ENCODE results near the gene CACNA1A. TPM values are rescaled to one million over a fixed set of nuclear protein-coding genes. Genes with fewer than 3 reads are reported as not detected.

CACNA1A gene
- total and polyA plus RNA-seq, 2 experiments from 2014 or later: 3.0 to 8.5 TPM

- TF ChIP-seq EZH2 (IDR thresholded peaks at IDR 0.05; ENCODE audit: insufficient read depth, poor library complexity, severe bottlenecking) (no peak), EZH2phosphoT487 (IDR thresholded peaks at IDR 0.05; ENCODE audit: insufficient read depth, low read depth) (no peak)
- H3K9ac ChIP-seq: no peak overlapping the region
- H4K20me1 ChIP-seq (ENCODE audit: insufficient read depth): no peaks in the 10 kb centered on the region
- no peak overlapping the region for H3K4me2 ChIP-seq (ENCODE audit: unreplicated experiment)
- H3F3A ChIP-seq (ENCODE audit: insufficient read depth): no peaks in the 10 kb centered on the region
- no peak overlapping the region for H2AFZ ChIP-seq
- WGBS, 2 experiments (ENCODE audit: low coverage in 1 of 2, low lambda C conversion rate in 2 of 2, missing lambda C conversion rate in 2 of 2): 79 to 82% methylated on average over 2 of the region's 2 CpGs
- H3K4me3 ChIP-seq: no peak overlapping the region
- no peaks in the 10 kb centered on the region for H3K4me1 ChIP-seq (ENCODE audit: insufficient read depth)
- in situ Hi-C loops (cut with MboI): loop anchor here (10.0 kb wide), 1 partner anchor 278 kb away; no protein-coding TSS in a partner anchor
- H3K36me3 ChIP-seq (ENCODE audit: low read depth): no peaks in the 10 kb centered on the region
- H3K79me2 ChIP-seq (ENCODE audit: insufficient read depth): no peaks in the 10 kb centered on the region
- no peaks in the 10 kb centered on the region for H3K9me3 ChIP-seq (ENCODE audit: low read depth)
- no peaks in the 10 kb centered on the region for H3K27me3 ChIP-seq (replicated peaks; ENCODE audit: insufficient read depth)
- H3K27ac ChIP-seq: no peak overlapping the region
- H3K9me2 ChIP-seq (ENCODE audit: insufficient read depth): no peaks in the 10 kb centered on the region
- DNase-seq: peak; percentile 19
Measured at GRCh38 chr19:13297023-13297422, 209.3 kb downstream of the CACNA1A start.

- in situ Hi-C loops (cut with MboI): loop anchor here (10.0 kb wide), 1 partner anchor 280 kb away; no protein-coding TSS in a partner anchor
- Histone ChIP-seq H4K20me1 (ENCODE audit: insufficient read depth) (no peaks in the 10 kb centered on the region), H3K9me3 (ENCODE audit: low read depth) (no peaks in the 10 kb centered on the region), H3K36me3 (ENCODE audit: low read depth) (no peaks in the 10 kb centered on the region), H3K4me1 (ENCODE audit: insufficient read depth) (no peaks in the 10 kb centered on the region), H3K27ac (no peak overlapping the region), H3K9me2 (ENCODE audit: insufficient read depth) (no peaks in the 10 kb centered on the region), H3K79me2 (ENCODE audit: insufficient read depth) (no peaks in the 10 kb centered on the region), H3K27me3 (replicated peaks; ENCODE audit: insufficient read depth) (no peaks in the 10 kb centered on the region), H3F3A (ENCODE audit: insufficient read depth) (no peaks in the 10 kb centered on the region), H3K4me2 (ENCODE audit: unreplicated experiment) (no peak overlapping the region), H3K9ac (no peak overlapping the region), H2AFZ (no peak overlapping the region), H3K4me3 (no peak overlapping the region)
- 61 to 68% methylated on average over 5 of the region's 5 CpGs for WGBS, 2 experiments (ENCODE audit: low coverage in 1 of 2, low lambda C conversion rate in 2 of 2, missing lambda C conversion rate in 2 of 2)
- TF ChIP-seq EZH2phosphoT487 (IDR thresholded peaks at IDR 0.05; ENCODE audit: insufficient read depth, low read depth) (no peak), EZH2 (IDR thresholded peaks at IDR 0.05; ENCODE audit: insufficient read depth, poor library complexity, severe bottlenecking) (no peak)
- no peak for DNase-seq
Measured at GRCh38 chr19:13294812-13295567, 211.3 kb downstream of the CACNA1A start.

DNA sequence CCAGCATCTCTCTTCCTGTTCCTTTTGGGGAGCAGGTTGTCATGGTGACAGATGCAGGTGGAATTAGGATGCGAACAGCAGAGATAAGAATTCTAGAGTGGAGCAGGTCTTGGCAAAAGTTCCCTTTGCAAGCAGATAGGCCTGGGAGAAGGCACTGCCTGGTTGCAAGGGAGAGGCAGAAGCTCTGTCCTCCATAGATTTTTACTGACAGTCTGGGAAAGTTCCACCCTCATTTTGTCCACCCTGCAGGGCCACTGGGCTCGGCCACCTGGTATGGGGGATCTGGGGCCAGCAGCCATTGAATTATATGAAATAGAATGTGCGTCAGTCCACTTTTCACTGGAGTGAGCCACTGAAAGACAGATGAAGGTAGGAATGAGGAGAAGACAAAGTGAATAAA lies 214.4 kb downstream of the CACNA1A start:
- no peaks in the 10 kb centered on the region for H3K27me3 ChIP-seq (replicated peaks; ENCODE audit: insufficient read depth)
- H3K4me2 ChIP-seq (ENCODE audit: unreplicated experiment): no peak overlapping the region
- no peaks in the 10 kb centered on the region for H3K9me3 ChIP-seq (ENCODE audit: low read depth)
- H2AFZ ChIP-seq: no peak overlapping the region
- WGBS, 2 experiments (ENCODE audit: low coverage in 1 of 2, low lambda C conversion rate in 2 of 2, missing lambda C conversion rate in 2 of 2): 79 to 82% methylated on average over 3 of the region's 3 CpGs
- H3K79me2 ChIP-seq (ENCODE audit: insufficient read depth): no peaks in the 10 kb centered on the region
- H3K9me2 ChIP-seq (ENCODE audit: insufficient read depth): no peaks in the 10 kb centered on the region
- no peaks in the 10 kb centered on the region for H4K20me1 ChIP-seq (ENCODE audit: insufficient read depth)
- in situ Hi-C loops (cut with MboI): loop anchor here (10.0 kb wide), 1 partner anchor 283 kb away; no protein-coding TSS in a partner anchor
- H3K4me3 ChIP-seq: no peak overlapping the region
- no peak for TF ChIP-seq EZH2 (IDR thresholded peaks at IDR 0.05; ENCODE audit: insufficient read depth, poor library complexity, severe bottlenecking)
- TF ChIP-seq EZH2phosphoT487 (IDR thresholded peaks at IDR 0.05; ENCODE audit: insufficient read depth, low read depth): no peak
- H3K4me1 ChIP-seq (ENCODE audit: insufficient read depth): no peaks in the 10 kb centered on the region
- no peak for DNase-seq
- H3K27ac ChIP-seq: no peak overlapping the region
- no peak overlapping the region for H3K9ac ChIP-seq
- H3K36me3 ChIP-seq (ENCODE audit: low read depth): no peaks in the 10 kb centered on the region
- no peaks in the 10 kb centered on the region for H3F3A ChIP-seq (ENCODE audit: insufficient read depth)

DNA sequence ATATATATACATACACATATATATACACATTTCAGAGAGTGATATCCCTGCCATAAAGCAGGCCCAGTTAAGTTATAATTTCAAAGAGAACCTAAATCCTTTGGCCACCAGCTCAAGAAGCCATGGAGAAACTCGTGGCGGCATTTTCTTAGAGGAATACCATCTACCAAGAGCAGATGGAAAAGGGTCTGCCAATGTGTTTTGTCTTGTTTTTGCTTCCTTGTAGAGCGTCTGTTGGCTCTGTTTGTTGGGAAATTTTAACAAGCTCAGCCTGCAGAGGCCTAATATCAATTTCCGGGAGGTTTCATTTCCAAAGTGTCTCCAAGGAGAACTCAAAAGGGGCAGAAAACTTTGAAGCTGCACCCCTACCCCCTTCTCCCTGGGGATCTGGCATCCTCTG lies 215.5 kb downstream of the CACNA1A start:
- Histone ChIP-seq H3K9ac (no peak overlapping the region), H3K27me3 (replicated peaks; ENCODE audit: insufficient read depth) (no peaks in the 10 kb centered on the region), H3K36me3 (ENCODE audit: low read depth) (no peaks in the 10 kb centered on the region), H3K9me3 (ENCODE audit: low read depth) (no peaks in the 10 kb centered on the region), H3K4me2 (ENCODE audit: unreplicated experiment) (no peak overlapping the region), H3K27ac (no peak overlapping the region), H3K9me2 (ENCODE audit: insufficient read depth) (no peaks in the 10 kb centered on the region), H2AFZ (no peak overlapping the region), H3K4me3 (no peak overlapping the region), H3F3A (ENCODE audit: insufficient read depth) (no peaks in the 10 kb centered on the region), H3K4me1 (ENCODE audit: insufficient read depth) (no peaks in the 10 kb centered on the region), H4K20me1 (ENCODE audit: insufficient read depth) (no peaks in the 10 kb centered on the region), H3K79me2 (ENCODE audit: insufficient read depth) (no peaks in the 10 kb centered on the region)
- in situ Hi-C loops (cut with MboI): loop anchor here (10.0 kb wide), 1 partner anchor 284 kb away; no protein-coding TSS in a partner anchor
- TF ChIP-seq EZH2 (IDR thresholded peaks at IDR 0.05; ENCODE audit: insufficient read depth, poor library complexity, severe bottlenecking) (no peak), EZH2phosphoT487 (IDR thresholded peaks at IDR 0.05; ENCODE audit: insufficient read depth, low read depth) (no peak)
- DNase-seq: no peak
- 62 to 71% methylated on average over 4 of the region's 4 CpGs for WGBS, 2 experiments (ENCODE audit: low coverage in 1 of 2, low lambda C conversion rate in 2 of 2, missing lambda C conversion rate in 2 of 2)

All from GM23248 (cell line).